ENCODE results near the gene FAM76A. TPM values are rescaled to one million over a fixed set of nuclear protein-coding genes. Genes with fewer than 3 reads are reported as not detected.

Gene FAM76A
- total RNA-seq, 2 donors from 2014 or later, result 13.0 to 14.7 TPM

- Mint-ChIP-seq H3K4me3 (peak overlapping the region; percentile 75), H3K9me3 (peaks cover 10% of the 10 kb centered on the region), H3K4me1 (no peaks in the 10 kb centered on the region), H3K36me3 (ENCODE audit: low read depth) (peaks cover 18% of the 10 kb centered on the region), H3K27ac (peak overlapping the region; percentile 81), H3K27me3 (ENCODE audit: insufficient read depth) (peaks cover 7% of the 10 kb centered on the region)
- Histone ChIP-seq H3K9ac (ENCODE audit: extremely low read depth, low read length, poor library complexity, severe bottlenecking) (peak overlapping the region; percentile 89), H3K36me3 (ENCODE audit: control insufficient read depth, insufficient read depth, low read length) (peaks cover 13% of the 10 kb centered on the region), H3K4me1 (ENCODE audit: control insufficient read depth, insufficient read depth, low read length) (no peaks in the 10 kb centered on the region), H3K27ac (ENCODE audit: low read depth, low read length) (peak overlapping the region; percentile 92), H3K27me3 (ENCODE audit: control insufficient read depth, insufficient read depth, low read length, poor library complexity, severe bottlenecking) (no peaks in the 10 kb centered on the region), H3K4me3 (ENCODE audit: low read length) (peak overlapping the region; percentile 89), H3K9me3 (ENCODE audit: control insufficient read depth, low read length) (no peaks in the 10 kb centered on the region)
- TF ChIP-seq CTCF (conservative IDR thresholded peaks at IDR 0.05), result no peak
- DNase-seq, result peak; percentile 84
- 1 to 2% methylated on average over 14 to 46 of the region's 46 CpGs for WGBS, 2 experiments (ENCODE audit: insufficient coverage in 1 of 2, insufficient read length in 1 of 2)
Observed at GRCh38 chr1:27726173-27727044, 648 bp downstream of the FAM76A start.

- no peak overlapping the region for H3K27ac ChIP-seq (ENCODE audit: low read depth, low read length)
- DNase-seq, result no peak
- H3K4me3 ChIP-seq (ENCODE audit: low read length), result peak overlapping the region; percentile 89
Observed at GRCh38 chr1:27727126-27727525, 1.4 kb downstream of the FAM76A start.

GRCh38 chr1:27736252-27736651 is 10.5 kb downstream of the FAM76A start:
- no peaks in the 10 kb centered on the region for H3K9me3 ChIP-seq (ENCODE audit: control insufficient read depth, low read length)
- no peaks in the 10 kb centered on the region for H3K27me3 ChIP-seq (ENCODE audit: control insufficient read depth, insufficient read depth, low read length, poor library complexity, severe bottlenecking)
- H3K36me3 ChIP-seq (ENCODE audit: control insufficient read depth, insufficient read depth, low read length), result peaks cover 40% of the 10 kb centered on the region
- Mint-ChIP-seq H3K9me3 (no peaks in the 10 kb centered on the region), H3K36me3 (ENCODE audit: low read depth) (peaks cover 58% of the 10 kb centered on the region), H3K27ac (no peak overlapping the region), H3K27me3 (ENCODE audit: insufficient read depth) (no peaks in the 10 kb centered on the region), H3K4me1 (no peaks in the 10 kb centered on the region), H3K4me3 (no peak overlapping the region)
- no peak for TF ChIP-seq CTCF (conservative IDR thresholded peaks at IDR 0.05)
- no peak overlapping the region for H3K27ac ChIP-seq (ENCODE audit: low read depth, low read length)
- H3K4me1 ChIP-seq (ENCODE audit: control insufficient read depth, insufficient read depth, low read length), result no peaks in the 10 kb centered on the region
- H3K9ac ChIP-seq (ENCODE audit: extremely low read depth, low read length, poor library complexity, severe bottlenecking), result no peak overlapping the region
- H3K4me3 ChIP-seq (ENCODE audit: low read length), result no peak overlapping the region
- WGBS, 2 experiments (ENCODE audit: insufficient coverage in 1 of 2, insufficient read length in 1 of 2), result 95 to 96% methylated on average over 3 of the region's 3 CpGs
- DNase-seq, result no peak

More at GRCh38 chr1:27727126-27727525, 1.4 kb downstream of the FAM76A start:
- Histone ChIP-seq H3K27me3 (ENCODE audit: control insufficient read depth, insufficient read depth, low read length, poor library complexity, severe bottlenecking) (no peaks in the 10 kb centered on the region), H3K36me3 (ENCODE audit: control insufficient read depth, insufficient read depth, low read length) (peaks cover 16% of the 10 kb centered on the region), H3K9me3 (ENCODE audit: control insufficient read depth, low read length) (no peaks in the 10 kb centered on the region), H3K4me1 (ENCODE audit: control insufficient read depth, insufficient read depth, low read length) (no peaks in the 10 kb centered on the region), H3K9ac (ENCODE audit: extremely low read depth, low read length, poor library complexity, severe bottlenecking) (no peak overlapping the region)
- peaks cover 10% of the 10 kb centered on the region for H3K9me3 Mint-ChIP-seq
- H3K27ac Mint-ChIP-seq, result no peak overlapping the region
- peaks cover 7% of the 10 kb centered on the region for H3K27me3 Mint-ChIP-seq (ENCODE audit: insufficient read depth)
- no peak for TF ChIP-seq CTCF (conservative IDR thresholded peaks at IDR 0.05)
- H3K4me1 Mint-ChIP-seq, result no peaks in the 10 kb centered on the region
- H3K4me3 Mint-ChIP-seq, result peak overlapping the region; percentile 75
- peaks cover 22% of the 10 kb centered on the region for H3K36me3 Mint-ChIP-seq (ENCODE audit: low read depth)
- WGBS, 2 experiments (ENCODE audit: insufficient coverage in 1 of 2, insufficient read length in 1 of 2), result 90 to 96% methylated on average over 2 of the region's 3 CpGs
